ENCODE measurements around the gene CLCN3. TPM values are rescaled to one million over a fixed set of nuclear protein-coding genes. Genes with fewer than 3 reads are reported as not detected.
"Not testable (repeated sequence)": the region's sequence is repeated elsewhere in the genome, so short reads cannot be mapped to it uniquely, and the experiment has no call there.

The CLCN3 gene
- total RNA-seq, 1 donor from 2014 or later: 33.6 TPM

DNA sequence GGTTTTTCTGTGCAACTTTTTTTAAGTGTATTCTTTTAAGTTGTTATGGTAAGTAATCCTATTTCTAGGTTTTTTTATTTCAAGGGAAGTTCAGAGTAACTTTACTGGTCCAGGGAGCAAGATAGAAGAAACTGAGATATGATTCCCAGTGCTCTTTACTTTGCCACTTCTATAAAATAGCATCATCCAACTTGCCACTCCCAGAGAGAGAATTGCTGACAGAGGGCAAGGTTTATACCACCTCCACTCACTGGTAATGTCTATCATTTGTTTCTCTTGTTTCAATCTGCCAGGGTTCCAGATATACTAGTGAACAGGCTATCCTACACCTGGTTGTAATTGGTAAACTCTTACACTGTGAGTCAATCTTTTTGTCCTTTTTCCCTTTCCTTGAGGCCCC lies 3.5 kb upstream of the CLCN3 start:
- intact Hi-C loops (cut with micrococcal nuclease): no loop called here

DNA sequence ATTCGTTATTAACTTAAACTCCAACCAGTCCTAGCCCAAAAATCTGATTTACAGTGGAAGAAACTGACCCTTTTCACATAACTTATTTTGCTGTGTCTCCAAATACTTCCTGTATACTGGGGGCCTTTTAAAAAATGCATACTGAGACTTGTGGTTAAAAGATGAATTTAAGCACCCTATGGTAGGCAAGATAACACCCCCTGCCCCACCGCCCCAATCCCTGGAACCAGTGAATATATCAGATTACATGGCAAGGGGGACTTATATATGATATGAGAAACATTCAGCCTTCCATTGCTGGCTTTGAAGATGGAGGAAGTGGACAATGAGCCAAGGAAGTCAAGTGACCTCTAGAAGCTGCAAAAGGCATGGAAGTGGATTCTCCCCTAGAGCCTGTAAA lies 3.1 kb upstream of the CLCN3 start:
- intact Hi-C loops (cut with micrococcal nuclease): no loop called here

- intact Hi-C loops (cut with micrococcal nuclease): no loop called here
Measured at GRCh38 chr4:169618286-169618685, 2.1 kb upstream of the CLCN3 start.

DNA sequence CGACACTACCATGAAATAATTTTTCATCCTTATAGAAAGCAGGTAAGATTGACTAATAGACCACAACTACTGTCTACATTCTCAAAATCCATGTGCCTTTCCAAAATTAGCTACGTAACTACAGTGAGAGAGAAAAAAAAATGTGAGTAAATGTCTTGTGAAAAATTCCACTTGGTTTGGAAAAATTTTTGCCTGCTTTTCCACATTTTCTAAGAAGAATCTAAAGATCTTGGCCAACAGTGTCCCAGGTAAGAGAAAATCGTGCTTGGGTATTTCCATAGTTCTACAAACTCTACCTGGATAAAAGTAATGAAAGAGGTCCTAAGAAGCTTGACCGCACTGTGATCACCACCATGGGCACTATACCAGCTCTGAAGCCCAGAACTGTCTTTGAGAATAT lies 1.4 kb upstream of the CLCN3 start:
- intact Hi-C loops (cut with micrococcal nuclease): no loop called here

DNA sequence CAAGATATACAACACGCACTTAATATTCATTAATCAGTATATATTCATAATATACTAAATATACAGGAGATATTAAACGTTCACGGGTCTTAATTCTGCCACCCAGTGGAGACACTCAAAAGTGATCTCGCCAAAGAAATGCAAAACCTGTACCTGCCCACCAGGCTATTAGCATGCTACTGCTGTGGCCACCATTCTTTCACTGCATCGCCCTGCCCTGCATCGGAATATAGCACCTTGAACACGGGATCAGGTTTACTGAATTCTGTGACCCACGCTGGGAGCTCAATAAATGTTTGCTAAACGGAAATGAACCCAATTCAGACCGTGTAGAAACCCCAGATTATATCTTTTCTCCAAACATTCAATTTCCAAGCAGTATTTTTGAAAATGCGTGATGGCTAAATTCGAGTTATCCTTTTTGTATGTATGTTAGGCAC lies 840 bp upstream of the CLCN3 start:
- intact Hi-C loops (cut with micrococcal nuclease): no loop called here

GRCh38 chr4:169620880-169621248 lies 486 bp downstream of the CLCN3 start:
- intact Hi-C loops (cut with micrococcal nuclease): loop anchor here (1.0 to 2.0 kb wide), 5 partner anchors 9 to 1140 kb away; partner anchors contain the start of genes CBR4, DDX60L and NEK1

DNA sequence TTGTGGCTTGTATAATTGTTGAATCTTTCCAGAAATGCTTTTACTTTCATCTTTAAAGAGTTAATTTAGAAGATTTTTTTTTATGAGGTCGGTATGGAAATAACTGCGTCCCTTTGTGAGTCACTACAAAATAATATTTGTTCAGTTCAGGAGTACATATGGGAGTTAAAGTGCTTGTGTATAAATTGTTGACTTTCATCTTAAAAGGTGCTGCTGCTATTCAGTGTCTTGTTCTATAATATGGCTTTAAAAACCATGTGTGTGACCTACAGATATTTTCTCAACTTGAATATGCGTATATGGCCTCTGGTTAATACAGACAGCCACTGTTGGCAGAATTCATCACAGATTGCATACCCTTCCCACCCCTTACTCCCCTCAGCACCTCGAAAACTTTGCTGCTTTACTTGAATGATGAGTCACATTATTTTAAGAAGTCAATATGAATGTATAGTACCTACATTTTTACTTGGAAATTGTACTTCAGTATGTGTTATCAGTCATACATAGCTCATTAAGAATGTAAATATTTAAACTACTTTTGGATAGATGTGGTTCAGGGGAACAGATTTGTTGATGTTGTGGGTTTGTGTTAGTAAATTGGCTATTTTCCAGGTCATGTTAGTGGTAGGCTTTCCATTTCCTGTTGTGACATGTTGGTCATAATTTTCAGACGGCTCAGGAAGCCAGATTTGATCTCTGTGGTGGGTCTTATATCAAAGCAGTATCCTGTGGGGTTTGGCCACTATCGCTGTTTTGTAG lies 1.5 kb downstream of the CLCN3 start:
- intact Hi-C loops (cut with micrococcal nuclease): loop anchor here (1.0 to 2.0 kb wide), 3 partner anchors 135 to 1141 kb away; partner anchors contain the start of genes CBR4, DDX60L and HPF1

DNA sequence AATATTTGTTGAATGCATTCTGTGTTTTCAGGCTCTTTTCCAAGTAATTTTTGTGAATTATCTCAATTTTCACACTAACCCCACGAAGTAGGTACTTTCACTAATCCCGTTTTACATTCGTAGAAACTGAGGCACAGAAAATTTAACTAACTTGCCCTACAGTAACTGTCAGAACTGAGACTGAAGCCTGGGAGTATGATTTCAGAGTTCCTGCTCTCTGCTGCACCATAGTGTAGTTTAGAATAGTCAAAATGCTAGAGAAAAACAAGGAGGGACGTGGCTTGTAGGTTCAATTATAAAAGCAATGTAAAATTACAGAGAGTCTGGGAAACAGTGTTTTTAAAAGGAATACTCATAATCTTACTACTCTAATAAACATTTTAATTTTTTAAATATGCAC lies 2.2 kb downstream of the CLCN3 start:
- intact Hi-C loops (cut with micrococcal nuclease): loop anchor here (1.0 kb wide), 1 partner anchor 135 kb away; the partner anchor contains the start of gene HPF1

DNA sequence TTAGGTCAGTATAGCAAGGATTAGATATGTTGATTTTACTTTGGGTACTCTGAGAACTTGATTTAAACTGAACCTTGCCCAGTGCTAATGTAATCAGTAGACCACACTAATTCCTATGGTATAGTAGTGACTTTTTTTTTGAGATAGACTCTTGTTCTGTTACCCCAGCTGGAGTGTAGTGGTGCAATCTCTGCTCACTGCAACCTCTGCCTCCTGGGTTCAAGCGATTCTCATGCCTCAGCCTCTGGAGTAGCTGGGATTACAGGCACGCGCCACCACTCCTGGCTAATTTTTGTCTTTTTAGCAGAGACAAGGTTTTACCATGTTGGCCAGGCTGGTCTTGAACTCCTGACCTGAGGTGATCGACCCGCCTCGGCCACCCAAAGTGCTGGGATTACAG lies 3.6 kb downstream of the CLCN3 start:
- intact Hi-C loops (cut with micrococcal nuclease): not testable (repeated sequence)

- intact Hi-C loops (cut with micrococcal nuclease): no loop called here
Measured at GRCh38 chr4:169625886-169626285, 5.5 kb downstream of the CLCN3 start.

GRCh38 chr4:169626331-169627282 lies 6.2 kb downstream of the CLCN3 start:
- intact Hi-C loops (cut with micrococcal nuclease): no loop called here

- intact Hi-C loops (cut with micrococcal nuclease): no loop called here
Measured at GRCh38 chr4:169627307-169627706, 6.9 kb downstream of the CLCN3 start.

- intact Hi-C loops (cut with micrococcal nuclease): no loop called here
Measured at GRCh38 chr4:169628579-169628978, 8.2 kb downstream of the CLCN3 start.

DNA sequence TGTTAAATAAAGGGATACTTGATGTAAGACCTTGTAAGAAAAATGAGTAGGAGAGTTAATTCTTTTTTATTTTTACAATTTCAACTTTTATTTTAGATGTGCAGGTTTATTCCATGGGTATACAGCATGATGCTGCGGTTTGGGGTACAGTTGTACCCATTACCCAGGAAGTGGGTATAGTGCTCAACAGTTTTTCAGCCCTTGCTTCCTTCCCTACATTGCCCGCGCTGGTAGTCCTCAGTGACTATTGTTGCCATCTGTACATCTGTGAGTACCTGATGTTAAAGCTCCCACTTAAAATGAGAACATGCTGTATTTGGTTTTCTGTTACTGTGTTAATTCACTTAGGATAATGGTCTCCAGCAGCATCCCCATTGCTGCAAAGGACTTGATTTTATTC lies 9.7 kb downstream of the CLCN3 start:
- intact Hi-C loops (cut with micrococcal nuclease): no loop called here

DNA sequence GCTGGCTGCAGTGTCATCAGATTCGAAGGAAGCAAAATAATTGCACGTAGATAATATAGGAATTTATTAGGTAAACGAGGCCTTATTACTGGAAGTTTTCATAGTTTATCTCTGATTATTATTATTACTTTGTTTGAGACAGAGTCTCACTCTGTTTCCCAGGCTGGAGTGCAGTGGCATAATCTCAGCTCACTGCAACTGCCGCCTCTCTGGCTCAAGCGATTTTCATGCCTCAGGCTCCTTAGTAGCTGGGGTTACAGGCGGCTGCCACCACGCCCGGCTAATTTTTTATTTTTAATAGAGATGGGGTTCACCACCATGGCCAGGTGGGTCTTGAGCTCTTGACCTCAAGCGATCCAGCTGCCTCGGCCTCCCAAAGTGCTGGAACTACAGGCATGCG lies 12.5 kb downstream of the CLCN3 start:
- intact Hi-C loops (cut with micrococcal nuclease): no loop called here

DNA sequence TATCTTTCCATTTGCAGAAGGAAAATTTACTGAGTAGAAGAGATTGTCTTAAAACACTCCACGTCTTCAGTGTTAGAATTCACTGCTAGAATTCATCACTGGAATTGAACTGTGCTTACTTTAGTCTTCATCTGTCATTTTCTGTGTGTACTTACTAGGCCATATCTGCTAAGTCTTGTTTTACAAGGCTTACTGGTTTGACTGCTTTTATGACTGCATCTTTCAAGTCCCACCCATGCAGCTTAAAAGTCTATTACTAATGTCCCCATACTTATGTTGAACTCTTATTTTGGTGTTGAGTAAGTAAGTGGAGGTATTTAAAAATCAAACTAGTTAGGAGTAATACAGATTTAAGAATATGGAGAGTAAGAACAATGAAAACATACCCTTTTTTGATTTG lies 14.6 kb downstream of the CLCN3 start:
- intact Hi-C loops (cut with micrococcal nuclease): no loop called here

DNA sequence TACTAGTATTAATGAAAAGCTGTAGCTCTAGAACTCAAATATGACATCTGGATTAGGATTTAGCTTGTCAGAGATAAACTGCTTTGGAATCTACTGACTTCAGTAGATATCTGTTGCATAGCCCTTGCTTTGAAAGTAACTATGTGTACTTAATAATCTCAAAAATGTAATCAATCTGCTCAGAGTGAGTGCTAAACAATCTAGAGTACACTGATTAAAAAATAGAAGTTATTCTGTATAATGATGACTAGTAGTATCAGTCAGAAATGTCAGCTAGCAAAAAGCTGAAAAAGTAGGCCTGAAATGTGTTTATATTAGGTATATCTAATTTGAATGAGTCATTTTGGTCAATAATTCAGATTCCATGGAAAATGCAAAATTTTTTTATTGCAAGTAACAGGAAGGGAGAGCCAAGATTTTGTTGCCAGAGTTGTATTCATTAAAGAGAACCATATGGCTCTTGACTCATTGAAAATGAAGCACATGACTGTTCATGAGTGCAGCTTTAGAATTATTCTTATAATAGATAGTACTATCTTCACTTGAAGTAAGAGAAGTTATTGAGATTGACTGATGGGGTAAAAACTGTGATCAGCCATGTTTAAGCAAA lies 20.0 kb downstream of the CLCN3 start:
- intact Hi-C loops (cut with micrococcal nuclease): no loop called here

DNA sequence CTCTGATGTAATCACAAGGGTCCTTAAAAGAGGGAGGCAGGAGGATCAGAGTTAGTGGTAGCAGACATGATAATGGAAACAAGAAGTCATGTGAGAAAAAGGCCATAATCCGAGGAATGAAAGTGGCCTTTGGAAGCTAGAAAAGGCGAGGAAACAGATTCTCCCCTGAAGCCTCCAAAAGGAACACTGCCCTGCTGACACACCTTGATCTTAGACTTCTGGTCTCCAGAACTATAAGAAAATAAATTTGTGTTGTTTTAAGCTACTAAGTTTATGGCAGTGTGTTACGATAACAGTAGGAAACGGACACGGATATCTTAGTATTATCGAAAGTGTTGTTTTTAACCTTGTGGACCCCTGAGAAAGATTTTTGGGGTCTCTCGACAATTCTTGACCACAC lies 24.4 kb downstream of the CLCN3 start:
- intact Hi-C loops (cut with micrococcal nuclease): no loop called here

DNA sequence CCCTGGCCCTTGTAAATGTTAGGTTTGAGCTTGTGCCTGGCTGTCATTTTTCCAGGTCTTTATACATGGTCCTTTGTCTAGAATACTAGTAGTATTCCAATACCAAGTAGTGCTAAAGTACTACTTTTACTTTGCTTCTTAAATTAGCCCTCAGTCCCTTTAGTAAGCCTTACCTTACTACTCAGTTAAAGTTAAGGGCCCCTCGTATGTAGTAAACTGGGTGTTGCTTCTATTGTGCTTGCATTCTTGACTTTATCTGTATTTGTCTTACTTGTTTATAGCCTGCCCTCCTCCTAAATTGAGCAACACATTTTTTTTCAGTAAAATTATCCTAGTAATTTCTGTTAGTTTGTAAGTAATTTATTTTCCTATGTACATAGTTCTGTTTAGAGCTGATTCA lies 25.2 kb downstream of the CLCN3 start:
- intact Hi-C loops (cut with micrococcal nuclease): no loop called here

DNA sequence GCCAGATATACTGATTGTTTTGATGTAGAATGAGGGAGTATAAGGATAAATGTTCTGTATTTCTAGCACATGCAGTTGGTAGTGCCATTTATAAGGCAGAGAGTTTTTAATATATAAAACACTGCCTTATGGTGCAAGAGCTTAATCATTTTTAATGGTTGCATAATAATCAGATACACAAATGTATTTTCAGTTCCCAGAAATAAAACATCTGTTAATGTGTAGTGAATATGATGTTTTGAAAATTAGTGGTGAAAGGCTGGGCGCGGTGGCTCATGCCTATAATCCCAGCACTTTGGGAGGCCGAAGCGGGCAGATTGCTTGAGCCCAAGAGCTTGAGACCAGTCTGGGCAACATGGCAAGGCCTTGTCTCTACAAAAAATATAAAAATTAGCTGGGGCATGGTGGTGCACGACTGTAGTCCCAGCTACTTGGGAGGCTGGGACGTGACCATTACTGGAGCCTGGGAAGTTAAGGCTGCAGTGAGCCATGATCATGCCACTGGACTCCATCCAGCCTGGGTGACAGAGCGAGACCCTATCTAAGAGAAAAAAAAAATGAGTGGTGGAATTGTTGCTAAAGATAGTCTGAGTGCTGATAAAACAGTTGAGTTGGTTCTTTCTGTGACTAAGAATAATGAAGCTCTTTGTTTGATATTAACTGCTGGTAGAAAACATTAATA lies 29.3 kb downstream of the CLCN3 start:
- intact Hi-C loops (cut with micrococcal nuclease): no loop called here

DNA sequence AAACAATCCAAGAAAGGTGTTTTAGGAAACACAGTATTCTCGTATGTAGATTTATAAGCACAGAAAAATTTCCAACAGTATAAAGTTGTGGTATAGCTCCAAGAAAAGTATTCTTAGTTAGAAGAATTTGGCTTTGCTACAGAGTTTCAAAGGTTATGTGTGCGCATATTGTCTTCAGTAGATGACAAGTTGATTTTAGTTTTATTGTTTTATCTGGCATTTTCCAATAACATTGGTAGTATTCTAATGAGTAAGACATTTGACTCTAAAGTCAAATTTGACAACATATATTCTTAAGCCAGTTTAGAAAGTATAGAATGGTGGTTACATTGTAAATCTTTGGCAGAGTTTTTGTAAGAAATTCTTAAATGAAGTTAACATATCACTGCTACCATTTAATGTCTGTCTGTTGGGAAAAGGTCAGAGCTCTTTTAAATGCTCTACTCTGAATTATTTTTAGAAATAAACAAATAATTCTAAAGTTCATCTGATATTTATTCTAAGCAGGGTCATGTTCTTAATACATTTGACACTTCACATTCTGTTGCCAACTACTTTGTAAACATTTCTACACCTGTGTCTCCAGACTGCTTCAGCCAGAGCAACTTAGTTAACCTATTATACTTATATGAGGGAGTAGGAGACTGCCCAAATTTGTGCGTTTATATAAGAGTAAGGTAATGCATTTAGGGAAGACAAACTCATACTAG lies 30.0 kb downstream of the CLCN3 start:
- intact Hi-C loops (cut with micrococcal nuclease): no loop called here
